Sigmoid colon (tissue), 7 donors: ENCODE results near the gene GARRE1. TPM values are rescaled to one million over a fixed set of nuclear protein-coding genes. Genes with fewer than 3 reads are reported as not detected.

ENCODE experiments used
- DNase-seq: peaks from one replicate; pipeline ENCODE4 v3.0.0-alpha.2; 2019
- H3K27ac ChIP-seq, 4 donors: fragments of 200-600 bp; sonication (generic); one replicate each; pipeline ENCODE4 v1.5.1; 2016 to 2019; ENCODE audit warnings: mild to moderate bottlenecking in 1 of 4
- H3K27me3 ChIP-seq, 3 donors: fragments of 200-600 bp; sonication (generic); one replicate each; pipeline ENCODE4 v1.5.1; 2019; ENCODE audit warnings: mild to moderate bottlenecking in 1 of 3
- H3K36me3 ChIP-seq, 4 donors: fragments of 200-600 bp; sonication (generic); one replicate each; pipeline ENCODE4 v1.5.1; 2016 to 2019
- H3K4me1 ChIP-seq, 4 donors: fragments of 200-600 bp; sonication (generic); one replicate each; pipeline ENCODE4 v1.5.1; 2017 to 2019
- H3K4me3 ChIP-seq, 4 donors: fragments of 200-600 bp; sonication (generic); one replicate each; pipeline ENCODE4 v1.5.1; 2017 to 2019; ENCODE audit warnings: mild to moderate bottlenecking in 2 of 4, moderate library complexity in 1 of 4
- H3K9me3 ChIP-seq, 4 donors: fragments of 200-600 bp in 3 of 4; sonication (generic) in 3 of 4; one replicate each; pipeline versions ENCODE4 v1.5.1 to v1.6.1; 2013 to 2019
- CTCF ChIP-seq, 4 experiments: fragments of 450-650 bp in 3 of 4; fragments of 200-600 bp in 1 of 4; IDR thresholded peaks; one replicate each; pipeline ENCODE4 v1.5.1; 2016 to 2019; ENCODE audit warnings: antibody characterized with exemption in 4 of 4, mild to moderate bottlenecking in 3 of 4, moderate library complexity in 2 of 4
- EP300 ChIP-seq, 4 donors: sonication (generic); formaldehyde crosslinking; IDR thresholded peaks; one replicate each; pipeline ENCODE4 v1.6.1; 2017; ENCODE audit warnings: antibody characterized with exemption in 4 of 4
- POLR2A ChIP-seq, 2 donors: fragments of 450-650 bp; IDR thresholded peaks; one replicate each; pipeline ENCODE4 v1.6.1; 2016; ENCODE audit warnings: antibody characterized with exemption in 2 of 2, mild to moderate bottlenecking in 2 of 2, moderate library complexity in 2 of 2
- POLR2AphosphoS5 ChIP-seq, 4 donors: sonication (generic); formaldehyde crosslinking; IDR thresholded peaks; one replicate each; pipeline ENCODE4 v1.6.1; 2017; ENCODE audit warnings: antibody characterized with exemption in 4 of 4
- WGBS, 2 donors: extraction: QIAGEN DNeasy Blood & Tissue Kit; methylation state at CpG; one replicate each; pipeline ENCODE4 v1.1.7; 2013; 5-methylcytosine and 5-hydroxymethylcytosine counted together
- intact Hi-C: fragments of 100-400 bp; cut with DNase I; formaldehyde crosslinking; loops from one replicate; pipeline ENCODE4 v1.15.1; 2023
- polyA plus RNA-seq, 3 donors: library from polyadenylated mRNA; stranded (reverse); fragments of 200-250 nt; gene quantifications; one replicate each; pipeline ENCODE4 v1.2.3, GENCODE V29; 2013
- total RNA-seq, 4 donors: library from RNA; depleted of rRNA; stranded (reverse); fragments of >200 nt; gene quantifications; one replicate each; pipeline ENCODE4 v1.1.0, GENCODE V29; 2016
- donor health status: healthy with polysubstance abuse.
- donor health status: Bipolar disorder and iron deficiency.
- donor health status: healthy.

The GARRE1 gene
- total and polyA plus RNA-seq, 7 donors = 3.5 to 20.2 (median 11.1) TPM

- no peak overlapping the region for H3K4me3 ChIP-seq
- intact Hi-C loops = no loop called here
- H3K27ac ChIP-seq = peak overlapping the region in 2 of 4 donors; percentile 30 to 32
- TF ChIP-seq CTCF (IDR thresholded peaks at IDR 0.05) = no peak
- no peak for TF ChIP-seq POLR2AphosphoS5 (IDR thresholded peaks at IDR 0.05)
- no peak for TF ChIP-seq EP300 (IDR thresholded peaks at IDR 0.05)
- TF ChIP-seq POLR2A (IDR thresholded peaks at IDR 0.05) = no peak
- H3K9me3 ChIP-seq = no peaks in the 10 kb centered on the region
- peaks cover 0 to 39% (median 9%) of the 10 kb centered on the region in 4 donors for H3K4me1 ChIP-seq
- 88 to 95% methylated on average over 7 of the region's 7 CpGs for WGBS, 2 donors
- no peaks in the 10 kb centered on the region for H3K27me3 ChIP-seq
- no peaks in the 10 kb centered on the region for H3K36me3 ChIP-seq
- DNase-seq = no peak
Observed at GRCh38 chr19:34274284-34274826, 20.0 kb downstream of the GARRE1 start.

DNA sequence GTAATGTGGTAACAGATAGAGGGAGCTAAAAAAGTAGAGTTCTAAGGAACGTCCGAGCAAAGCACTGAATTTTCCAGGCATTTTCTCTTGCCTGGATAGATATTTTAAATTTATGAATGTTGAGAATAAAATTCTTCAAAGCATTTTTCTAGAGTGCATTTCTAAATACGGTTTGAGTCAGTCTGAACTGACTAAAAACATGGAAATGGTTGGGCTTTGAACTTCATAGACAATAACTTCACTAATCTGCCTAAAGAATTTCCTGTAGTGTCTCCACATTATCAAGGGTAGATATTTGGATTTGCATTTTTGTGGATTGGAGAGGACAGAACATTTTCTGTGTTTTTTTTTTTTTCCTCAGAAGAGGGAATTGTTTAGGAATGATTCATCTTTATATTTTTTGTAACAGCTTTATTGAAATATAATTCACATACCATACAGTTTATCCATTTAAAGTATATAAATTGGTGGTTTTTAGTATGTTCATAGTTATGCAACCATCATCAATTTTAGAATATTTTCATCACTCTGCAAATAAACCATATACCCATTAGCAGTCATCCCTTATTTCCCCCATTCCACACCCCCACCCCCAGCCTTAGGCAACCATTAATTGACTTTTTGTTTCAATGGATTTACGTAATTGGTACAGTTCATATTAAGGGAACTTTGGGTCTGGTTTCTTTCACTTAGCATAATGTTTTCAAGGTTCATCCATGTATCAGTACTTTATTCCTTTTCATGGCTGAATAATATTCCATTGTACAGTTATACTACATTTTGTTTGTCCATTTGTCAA lies 20.7 kb downstream of the GARRE1 start:
- no peaks in the 10 kb centered on the region for H3K9me3 ChIP-seq
- peaks cover 0 to 32% (median 7%) of the 10 kb centered on the region in 4 donors for H3K4me1 ChIP-seq
- H3K4me3 ChIP-seq = no peak overlapping the region
- H3K36me3 ChIP-seq = no peaks in the 10 kb centered on the region
- DNase-seq = no peak
- 66 to 81% methylated on average over 4 of the region's 4 CpGs for WGBS, 2 donors
- H3K27me3 ChIP-seq = no peaks in the 10 kb centered on the region
- H3K27ac ChIP-seq = peak overlapping the region in 2 of 4 donors; percentile 30 to 32
- intact Hi-C loops = no loop called here
- TF ChIP-seq CTCF (IDR thresholded peaks at IDR 0.05) = no peak
- no peak for TF ChIP-seq POLR2A (IDR thresholded peaks at IDR 0.05)
- TF ChIP-seq POLR2AphosphoS5 (IDR thresholded peaks at IDR 0.05) = no peak
- TF ChIP-seq EP300 (IDR thresholded peaks at IDR 0.05) = no peak

DNA sequence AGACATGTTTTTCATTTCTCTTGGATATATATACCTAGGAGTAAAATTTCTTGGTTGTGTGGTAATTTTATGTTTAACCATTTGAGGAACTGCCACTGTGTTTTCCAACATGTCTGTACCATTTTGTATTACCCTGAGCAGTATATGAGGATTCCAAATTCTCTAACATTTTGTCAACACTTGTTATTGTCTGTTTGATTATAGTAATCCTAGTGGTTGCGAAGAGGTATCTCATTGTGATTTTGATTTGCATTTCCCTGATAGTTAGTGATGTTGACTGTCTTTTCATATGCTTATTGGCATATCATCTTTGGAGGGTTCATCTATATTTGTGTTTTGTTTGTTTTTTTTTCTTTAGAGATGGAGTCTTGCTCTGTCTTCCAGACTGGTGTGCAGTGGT lies 21.4 kb downstream of the GARRE1 start:
- no peaks in the 10 kb centered on the region for H3K27me3 ChIP-seq
- peaks cover 0 to 25% (median 5%) of the 10 kb centered on the region in 4 donors for H3K4me1 ChIP-seq
- H3K9me3 ChIP-seq = no peaks in the 10 kb centered on the region
- no peak overlapping the region for H3K27ac ChIP-seq
- H3K4me3 ChIP-seq = no peak overlapping the region
- TF ChIP-seq POLR2A (IDR thresholded peaks at IDR 0.05) (no peak), POLR2AphosphoS5 (IDR thresholded peaks at IDR 0.05) (no peak), EP300 (IDR thresholded peaks at IDR 0.05) (no peak), CTCF (IDR thresholded peaks at IDR 0.05) (no peak)
- no peak for DNase-seq
- WGBS, 2 donors = 99 to 100% methylated on average over 1 of the region's 1 CpG
- H3K36me3 ChIP-seq = no peaks in the 10 kb centered on the region
- intact Hi-C loops = no loop called here

DNA sequence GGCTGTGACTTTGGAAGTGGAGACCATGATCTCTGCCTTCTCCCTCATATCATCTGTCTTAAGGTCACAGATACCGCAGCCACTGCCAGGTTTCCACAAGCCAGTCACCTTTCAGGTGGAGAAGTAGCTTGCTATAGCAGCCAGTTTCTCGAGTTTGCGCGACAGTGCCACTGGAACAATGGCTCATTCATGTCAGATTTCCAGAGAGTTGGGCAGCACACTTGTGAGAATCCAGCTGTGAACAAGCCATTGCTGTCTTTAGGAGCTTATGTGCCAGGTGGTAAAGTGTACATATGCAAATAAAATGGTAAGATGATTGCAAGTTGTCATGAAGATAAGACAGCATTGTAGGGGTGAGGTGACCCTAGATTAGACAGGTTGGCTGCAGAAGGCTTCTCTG lies 22.3 kb downstream of the GARRE1 start:
- no peak overlapping the region for H3K27ac ChIP-seq
- no peaks in the 10 kb centered on the region for H3K27me3 ChIP-seq
- no peaks in the 10 kb centered on the region for H3K36me3 ChIP-seq
- TF ChIP-seq CTCF (IDR thresholded peaks at IDR 0.05) = no peak
- TF ChIP-seq POLR2A (IDR thresholded peaks at IDR 0.05) = no peak
- TF ChIP-seq EP300 (IDR thresholded peaks at IDR 0.05) = no peak
- no peak for TF ChIP-seq POLR2AphosphoS5 (IDR thresholded peaks at IDR 0.05)
- peaks cover 0 to 20% (median 5%) of the 10 kb centered on the region in 4 donors for H3K4me1 ChIP-seq
- H3K9me3 ChIP-seq = no peaks in the 10 kb centered on the region
- no peak overlapping the region for H3K4me3 ChIP-seq
- intact Hi-C loops = no loop called here
- 13 to 58% methylated on average over 4 of the region's 4 CpGs for WGBS, 2 donors
- no peak for DNase-seq
